DND-41 (cell line): ENCODE measurements around the gene GFI1B.

Source experiments
- ATAC-seq: fragments of 200-7000 bp; cut with Tn5 transposase; 3 replicates; pipeline ENCODE4 v1.9.1; 2021; ENCODE audit warnings: low read depth; ENCODE audit not compliant: insufficient read depth
- DNase-seq: peaks from one replicate; pipeline ENCODE4 v3.0.0-alpha.2; 2020
- H2AFZ ChIP-seq: 2 replicates; pipeline ENCODE4 v1.6.0; 2012; ENCODE audit warnings: low read depth, low read length
- H3K27ac ChIP-seq: 2 replicates; pipeline ENCODE4 v1.5.1; 2012; ENCODE audit warnings: low read length, inconsistent platforms
- H3K27me3 ChIP-seq: fragments of 200-600 bp; sonication (generic); 2 replicates; pipeline ENCODE4 v1.6.0; 2012; ENCODE audit warnings: low read length, mild to moderate bottlenecking, inconsistent platforms; ENCODE audit not compliant: insufficient read depth, poor library complexity
- H3K36me3 ChIP-seq: 2 replicates; pipeline ENCODE4 v1.5.1; 2012; ENCODE audit warnings: low read length, inconsistent platforms; ENCODE audit not compliant: insufficient read depth
- H3K4me1 ChIP-seq: 2 replicates; pipeline ENCODE4 v1.5.1; 2012; ENCODE audit warnings: mild to moderate bottlenecking, low read length; ENCODE audit not compliant: insufficient read depth
- H3K4me2 ChIP-seq: 2 replicates; pipeline ENCODE4 v1.6.0; 2012; ENCODE audit warnings: mild to moderate bottlenecking, moderate library complexity, low read length, inconsistent platforms; ENCODE audit not compliant: insufficient read depth
- H3K4me3 ChIP-seq, 2 experiments: fragments of 200-600 bp in 1 of 2; shearing (Covaris generic) in 1 of 2; 2 replicates each; pipeline ENCODE4 v1.5.1; 2012 to 2016; ENCODE audit warnings: inconsistent platforms in 2 of 2, low read length in 2 of 2, mild to moderate bottlenecking in 2 of 2, low read depth in 1 of 2, moderate library complexity in 1 of 2
- H3K79me2 ChIP-seq: 2 replicates; pipeline ENCODE4 v1.6.0; 2012; ENCODE audit warnings: low read length, inconsistent platforms; ENCODE audit not compliant: insufficient read depth
- H3K9ac ChIP-seq: 2 replicates; pipeline ENCODE4 v1.6.0; 2012; ENCODE audit warnings: low read depth, mild to moderate bottlenecking, inconsistent platforms, low read length, moderate library complexity
- H3K9me3 ChIP-seq: 2 replicates; pipeline ENCODE4 v1.5.1; 2012; ENCODE audit warnings: low read length, moderate library complexity, mild to moderate bottlenecking, inconsistent platforms; ENCODE audit not compliant: insufficient read depth, severe bottlenecking
- H4K20me1 ChIP-seq: 2 replicates; pipeline ENCODE4 v1.6.0; 2012; ENCODE audit warnings: low read length; ENCODE audit not compliant: insufficient read depth
- EZH2 ChIP-seq: IDR thresholded peaks from 3 replicates; pipeline ENCODE4 v1.6.1; 2012; ENCODE audit warnings: borderline replicate concordance, low read depth, mild to moderate bottlenecking, moderate library complexity, low read length, inconsistent platforms; ENCODE audit not compliant: severe bottlenecking
- TF ChIP-seq, protein P1 (sequence below): IDR thresholded peaks from 2 replicates; pipeline ENCODE4 v1.5.1; 2012; ENCODE audit warnings: borderline replicate concordance, low read length, moderate library complexity, mild to moderate bottlenecking; ENCODE audit not compliant: poor library complexity, severe bottlenecking; ENCODE audit errors: extremely low read depth

Gene GFI1B

GRCh38 chr9:133009906-133010582 lies 31.6 kb downstream of the GFI1B start:
- ATAC-seq = no peak
- Histone ChIP-seq H3K36me3 (no peaks in the 10 kb centered on the region), H3K79me2 (no peaks in the 10 kb centered on the region), H3K27me3 (no peaks in the 10 kb centered on the region), H4K20me1 (no peaks in the 10 kb centered on the region), H2AFZ (no peak overlapping the region), H3K4me1 (no peaks in the 10 kb centered on the region), H3K4me3 (no peak overlapping the region), H3K9ac (no peak overlapping the region), H3K9me3 (no peaks in the 10 kb centered on the region), H3K27ac (no peak overlapping the region), H3K4me2 (no peak overlapping the region)
- no peak for DNase-seq
- TF ChIP-seq, protein P1, sequence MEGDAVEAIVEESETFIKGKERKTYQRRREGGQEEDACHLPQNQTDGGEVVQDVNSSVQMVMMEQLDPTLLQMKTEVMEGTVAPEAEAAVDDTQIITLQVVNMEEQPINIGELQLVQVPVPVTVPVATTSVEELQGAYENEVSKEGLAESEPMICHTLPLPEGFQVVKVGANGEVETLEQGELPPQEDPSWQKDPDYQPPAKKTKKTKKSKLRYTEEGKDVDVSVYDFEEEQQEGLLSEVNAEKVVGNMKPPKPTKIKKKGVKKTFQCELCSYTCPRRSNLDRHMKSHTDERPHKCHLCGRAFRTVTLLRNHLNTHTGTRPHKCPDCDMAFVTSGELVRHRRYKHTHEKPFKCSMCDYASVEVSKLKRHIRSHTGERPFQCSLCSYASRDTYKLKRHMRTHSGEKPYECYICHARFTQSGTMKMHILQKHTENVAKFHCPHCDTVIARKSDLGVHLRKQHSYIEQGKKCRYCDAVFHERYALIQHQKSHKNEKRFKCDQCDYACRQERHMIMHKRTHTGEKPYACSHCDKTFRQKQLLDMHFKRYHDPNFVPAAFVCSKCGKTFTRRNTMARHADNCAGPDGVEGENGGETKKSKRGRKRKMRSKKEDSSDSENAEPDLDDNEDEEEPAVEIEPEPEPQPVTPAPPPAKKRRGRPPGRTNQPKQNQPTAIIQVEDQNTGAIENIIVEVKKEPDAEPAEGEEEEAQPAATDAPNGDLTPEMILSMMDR = no peak
- no peak for TF ChIP-seq EZH2

- Histone ChIP-seq H4K20me1 (no peaks in the 10 kb centered on the region), H3K4me2 (no peak overlapping the region), H3K4me3 (no peak overlapping the region), H3K9ac (no peak overlapping the region), H3K27ac (no peak overlapping the region), H3K79me2 (no peaks in the 10 kb centered on the region), H2AFZ (no peak overlapping the region), H3K9me3 (no peaks in the 10 kb centered on the region), H3K36me3 (no peaks in the 10 kb centered on the region), H3K27me3 (no peaks in the 10 kb centered on the region), H3K4me1 (no peaks in the 10 kb centered on the region)
- DNase-seq (no peak), ATAC-seq (no peak)
- no peak for TF ChIP-seq EZH2
- TF ChIP-seq, protein P1 = no peak
Observed at GRCh38 chr9:133014696-133015095, 36.2 kb downstream of the GFI1B start.

DNA sequence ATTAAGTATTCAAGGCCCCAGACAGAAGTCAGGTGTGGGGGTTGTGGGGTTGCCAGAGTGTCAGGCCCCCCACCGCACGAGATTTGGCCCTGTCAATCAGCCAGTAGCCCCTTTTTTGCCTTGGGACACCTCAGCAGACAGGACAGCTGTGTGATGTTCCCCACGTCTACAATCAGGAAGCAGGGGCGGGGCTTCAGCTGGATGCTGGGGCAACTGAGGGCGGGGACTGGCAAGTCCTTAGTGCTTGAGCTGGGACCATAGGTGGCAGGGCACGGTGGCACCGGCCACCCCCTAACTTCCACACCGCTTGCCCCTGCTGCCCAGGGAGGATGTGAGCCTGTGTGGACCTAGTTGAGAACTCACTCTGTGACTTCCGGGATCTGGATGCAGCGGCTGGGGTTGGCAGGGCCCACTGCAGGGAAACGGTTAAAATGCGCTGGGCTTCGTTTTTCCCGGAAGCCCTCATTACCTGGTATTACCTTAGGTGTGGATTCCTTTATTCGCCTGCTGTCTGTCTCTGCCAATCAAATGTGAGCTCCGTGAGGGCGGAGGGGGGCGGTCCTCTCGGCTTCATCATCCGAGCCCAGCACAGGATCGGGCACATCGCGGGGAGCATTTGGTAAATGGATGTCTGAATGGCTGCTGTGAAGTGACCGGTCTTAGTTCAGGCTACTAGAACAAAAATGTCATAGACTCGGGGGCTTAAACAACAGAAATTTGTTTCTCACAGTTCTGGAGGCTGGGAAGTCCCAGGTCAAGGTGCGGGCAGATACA lies 44.8 kb downstream of the GFI1B start:
- H3K36me3 ChIP-seq = no peaks in the 10 kb centered on the region
- DNase-seq (peak; percentile 70), ATAC-seq (peak; percentile 71)
- TF ChIP-seq EZH2 = no peak
- TF ChIP-seq, protein P1 = no peak
- no peak overlapping the region for H3K4me3 ChIP-seq
- peak overlapping the region; percentile 36 for H3K4me2 ChIP-seq
- H3K79me2 ChIP-seq = no peaks in the 10 kb centered on the region
- H3K4me1 ChIP-seq = peaks cover 15% of the 10 kb centered on the region
- H2AFZ ChIP-seq = peak overlapping the region; percentile 64
- H4K20me1 ChIP-seq = no peaks in the 10 kb centered on the region
- H3K9ac ChIP-seq = no peak overlapping the region
- H3K9me3 ChIP-seq = no peaks in the 10 kb centered on the region
- H3K27me3 ChIP-seq = no peaks in the 10 kb centered on the region
- H3K27ac ChIP-seq = no peak overlapping the region
